Measurements from ENCODE around the gene TMEM232.
"Not testable (repeated sequence)": the region's sequence is repeated elsewhere in the genome, so short reads cannot be mapped to it uniquely, and the experiment has no call there.

DNA sequence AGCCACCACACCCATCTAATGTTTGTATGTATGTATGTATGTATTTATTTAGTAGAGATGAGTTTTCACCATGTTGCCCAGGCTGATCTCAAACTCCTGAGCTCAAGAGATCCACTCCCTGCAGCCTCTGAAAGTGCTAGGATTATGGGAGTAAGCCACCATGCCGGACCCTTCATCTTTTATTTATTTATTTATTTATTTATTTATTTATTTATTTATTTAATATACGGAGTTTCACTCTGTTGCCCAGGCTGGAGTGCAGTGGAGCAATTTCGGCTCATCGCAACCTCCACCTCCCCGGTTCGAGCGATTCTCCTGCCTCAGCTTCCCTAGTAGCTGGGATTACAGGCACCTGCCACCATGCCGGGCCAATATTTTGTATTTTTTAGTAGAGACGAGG, 49.9 kb downstream of the TMEM232 start:
- TF ChIP-seq POLR2A, EP300, POLR2AphosphoS5 (IDR thresholded peaks at IDR 0.05): not testable (repeated sequence)
- TF ChIP-seq, protein P1, sequence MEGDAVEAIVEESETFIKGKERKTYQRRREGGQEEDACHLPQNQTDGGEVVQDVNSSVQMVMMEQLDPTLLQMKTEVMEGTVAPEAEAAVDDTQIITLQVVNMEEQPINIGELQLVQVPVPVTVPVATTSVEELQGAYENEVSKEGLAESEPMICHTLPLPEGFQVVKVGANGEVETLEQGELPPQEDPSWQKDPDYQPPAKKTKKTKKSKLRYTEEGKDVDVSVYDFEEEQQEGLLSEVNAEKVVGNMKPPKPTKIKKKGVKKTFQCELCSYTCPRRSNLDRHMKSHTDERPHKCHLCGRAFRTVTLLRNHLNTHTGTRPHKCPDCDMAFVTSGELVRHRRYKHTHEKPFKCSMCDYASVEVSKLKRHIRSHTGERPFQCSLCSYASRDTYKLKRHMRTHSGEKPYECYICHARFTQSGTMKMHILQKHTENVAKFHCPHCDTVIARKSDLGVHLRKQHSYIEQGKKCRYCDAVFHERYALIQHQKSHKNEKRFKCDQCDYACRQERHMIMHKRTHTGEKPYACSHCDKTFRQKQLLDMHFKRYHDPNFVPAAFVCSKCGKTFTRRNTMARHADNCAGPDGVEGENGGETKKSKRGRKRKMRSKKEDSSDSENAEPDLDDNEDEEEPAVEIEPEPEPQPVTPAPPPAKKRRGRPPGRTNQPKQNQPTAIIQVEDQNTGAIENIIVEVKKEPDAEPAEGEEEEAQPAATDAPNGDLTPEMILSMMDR (IDR thresholded peaks at IDR 0.05) = not testable (repeated sequence)

Measured in stomach (tissue), 4 donors.